CD4-positive, CD25-positive, alpha-beta regulatory T cell (primary cell): ENCODE data around the gene RANBP3. TPM values are rescaled to one million over a fixed set of nuclear protein-coding genes. Genes with fewer than 3 reads are reported as not detected.
A peak's percentile ranks its signal among the peaks of the same experiment; 100 is the strongest.
"Not testable (repeated sequence)": the region's sequence is repeated elsewhere in the genome, so short reads cannot be mapped to it uniquely, and the experiment has no call there.

Experiments
- ATAC-seq, 2 donors: fragments of 150-1000 bp; cut with Tn5 transposase; one replicate each; pipeline ENCODE4 v1.10.0; 2021; ENCODE audit warnings: low read depth in 2 of 2, moderate number of reproducible peaks in 2 of 2, moderate library complexity in 1 of 2
- DNase-seq, 3 donors: peaks; one replicate each; pipeline versions ENCODE4 v3.0.0 to v3.0.0-alpha.2; 2012 to 2022; ENCODE audit warnings: mixed read lengths in 1 of 3
- H3K27ac ChIP-seq: one replicate; pipeline ENCODE4 v1.7.0; 2013; ENCODE audit warnings: mild to moderate bottlenecking, low read length; ENCODE audit not compliant: insufficient read depth, poor library complexity, severe bottlenecking
- H3K27me3 ChIP-seq: one replicate; pipeline ENCODE4 v1.7.0; 2013; ENCODE audit warnings: low read length; ENCODE audit not compliant: control insufficient read depth, insufficient read depth
- H3K36me3 ChIP-seq: one replicate; pipeline ENCODE4 v1.7.0; 2013; ENCODE audit warnings: mild to moderate bottlenecking, low read length, moderate library complexity; ENCODE audit not compliant: control insufficient read depth, insufficient read depth
- H3K4me1 ChIP-seq: 2 replicates; pipeline ENCODE4 v1.7.0; 2013; ENCODE audit warnings: mild to moderate bottlenecking, low read length; ENCODE audit not compliant: insufficient read depth, control insufficient read depth, poor library complexity, severe bottlenecking
- H3K4me3 ChIP-seq: one replicate; pipeline ENCODE4 v1.7.0; 2013; ENCODE audit warnings: low read depth, mild to moderate bottlenecking, low read length, moderate library complexity
- H3K9me3 ChIP-seq, 2 experiments: 1 replicate in 1 of 2; 2 replicates in 1 of 2; pipeline ENCODE4 v1.7.0; 2013; ENCODE audit warnings: low read length in 2 of 2, mild to moderate bottlenecking in 1 of 2, moderate library complexity in 1 of 2; ENCODE audit not compliant: control insufficient read depth in 2 of 2
- H3K27ac Mint-ChIP-seq, 3 donors: one replicate each; pipeline ENCODE4 v1.8.0; 2020 to 2022; ENCODE audit warnings: mild to moderate bottlenecking in 3 of 3, mixed read lengths in 3 of 3, moderate library complexity in 2 of 3
- H3K27me3 Mint-ChIP-seq: one replicate; pipeline ENCODE4 v1.8.0; 2022; ENCODE audit warnings: mild to moderate bottlenecking, mixed read lengths
- H3K36me3 Mint-ChIP-seq: one replicate; pipeline ENCODE4 v1.8.0; 2020; ENCODE audit warnings: mixed read lengths
- H3K4me1 Mint-ChIP-seq, 4 donors: one replicate each; pipeline ENCODE4 v1.8.0; 2020 to 2022; ENCODE audit warnings: mixed read lengths in 4 of 4, mild to moderate bottlenecking in 1 of 4
- H3K4me3 Mint-ChIP-seq, 4 donors: one replicate each; pipeline ENCODE4 v1.8.0; 2020 to 2022; ENCODE audit warnings: mild to moderate bottlenecking in 4 of 4, mixed read lengths in 4 of 4, moderate library complexity in 3 of 4
- H3K9me3 Mint-ChIP-seq, 7 donors: one replicate each; pipeline ENCODE4 v1.8.0; 2020 to 2022; ENCODE audit warnings: mixed read lengths in 7 of 7, mild to moderate bottlenecking in 3 of 7, moderate library complexity in 2 of 7
- polyA plus RNA-seq, 4 donors: library from polyadenylated mRNA; unstranded; fragments of 300-500 nt; fragmentation: Illumina TruSeq; gene quantifications; one replicate each; pipeline ENCODE4 v1.2.3, GENCODE V29; 2021
- total RNA-seq: library from RNA; stranded (reverse); gene quantifications from one replicate; pipeline ENCODE4 v1.2.3, GENCODE V29; 2022

The RANBP3 gene
- total and polyA plus RNA-seq, 5 donors from 2014 or later = 8.0 to 106 (median 11.1) TPM

DNA sequence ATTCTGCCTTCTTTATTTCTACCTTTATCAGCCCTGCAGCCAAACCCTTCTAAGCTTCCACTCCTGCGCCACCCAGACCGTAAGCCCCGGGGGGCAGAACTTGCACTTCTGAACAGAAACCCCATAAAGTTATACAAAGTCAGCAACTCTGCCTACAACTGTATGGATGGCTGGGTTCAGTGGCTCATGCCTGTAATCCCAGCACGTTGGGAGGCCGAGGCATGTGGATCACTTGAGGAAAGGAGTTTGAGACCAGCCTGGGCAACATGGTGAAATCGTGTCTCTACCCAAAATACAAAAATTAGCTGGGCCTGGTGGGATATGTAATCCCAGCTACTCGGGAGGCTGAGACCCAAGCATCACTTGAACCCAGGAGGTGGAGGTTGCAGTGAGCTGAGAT is 10.4 kb downstream of the RANBP3 start:
- peak overlapping the region; percentile 60 for H3K27ac ChIP-seq
- no peaks in the 10 kb centered on the region for H3K27me3 ChIP-seq
- peaks cover 82% of the 10 kb centered on the region for H3K4me1 ChIP-seq
- no peaks in the 10 kb centered on the region for H3K9me3 ChIP-seq
- peak overlapping the region; percentile 1 for H3K4me3 ChIP-seq
- H3K27me3 Mint-ChIP-seq = no peaks in the 10 kb centered on the region
- H3K36me3 Mint-ChIP-seq = peaks cover 23% of the 10 kb centered on the region
- H3K27ac Mint-ChIP-seq = peak overlapping the region; percentile 89 to 98 (median 90)
- H3K9me3 Mint-ChIP-seq = no peaks in the 10 kb centered on the region
- H3K4me3 Mint-ChIP-seq = peak overlapping the region; percentile 61 to 89 (median 76)
- no peak for DNase-seq
- peaks cover 13 to 97% (median 74%) of the 10 kb centered on the region in 4 donors for H3K4me1 Mint-ChIP-seq
- no peak for ATAC-seq
- peaks cover 26% of the 10 kb centered on the region for H3K36me3 ChIP-seq

DNA sequence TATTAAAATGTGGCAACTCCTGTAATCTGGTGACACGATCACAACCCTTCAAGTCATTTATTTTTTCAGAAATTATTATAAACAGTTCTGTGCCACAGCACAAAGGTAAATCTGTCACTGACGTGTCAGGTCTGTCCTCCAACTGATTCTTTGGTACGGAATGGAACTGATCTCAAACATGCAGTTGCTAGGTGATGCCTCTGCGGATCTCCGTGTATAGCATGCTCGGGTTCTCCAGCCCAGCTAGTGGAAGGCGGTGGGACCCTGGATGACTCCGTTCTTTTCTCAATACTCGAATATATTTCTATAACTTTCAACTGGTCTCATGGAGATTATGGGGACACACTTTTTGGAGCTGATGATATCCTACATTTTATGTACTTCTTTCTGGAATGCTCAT is 11.0 kb downstream of the RANBP3 start:
- Mint-ChIP-seq H3K36me3 (peaks cover 22% of the 10 kb centered on the region), H3K27ac (peak overlapping the region in 2 of 3 donors; percentile 89 to 98), H3K27me3 (no peaks in the 10 kb centered on the region), H3K4me1 (peaks cover 18 to 97% (median 74%) of the 10 kb centered on the region in 4 donors), H3K9me3 (no peaks in the 10 kb centered on the region), H3K4me3 (peak overlapping the region in 1 of 4 donors; percentile 32)
- no peaks in the 10 kb centered on the region for H3K27me3 ChIP-seq
- ATAC-seq (no peak), DNase-seq (no peak)
- no peaks in the 10 kb centered on the region for H3K9me3 ChIP-seq
- H3K4me3 ChIP-seq = no peak overlapping the region
- peaks cover 84% of the 10 kb centered on the region for H3K4me1 ChIP-seq
- H3K27ac ChIP-seq = no peak overlapping the region
- peaks cover 21% of the 10 kb centered on the region for H3K36me3 ChIP-seq

GRCh38 chr19:5966215-5966614 is 11.7 kb downstream of the RANBP3 start:
- peaks cover 22% of the 10 kb centered on the region for H3K36me3 Mint-ChIP-seq
- no peaks in the 10 kb centered on the region for H3K27me3 Mint-ChIP-seq
- peak overlapping the region; percentile 29 to 94 (median 89) for H3K27ac Mint-ChIP-seq
- Histone ChIP-seq H3K36me3 (peaks cover 18% of the 10 kb centered on the region), H3K4me1 (peaks cover 86% of the 10 kb centered on the region), H3K27me3 (no peaks in the 10 kb centered on the region), H3K4me3 (no peak overlapping the region), H3K27ac (peak overlapping the region; percentile 60), H3K9me3 (no peaks in the 10 kb centered on the region)
- no peak for ATAC-seq
- H3K4me1 Mint-ChIP-seq = peaks cover 18 to 97% (median 74%) of the 10 kb centered on the region in 4 donors
- H3K9me3 Mint-ChIP-seq = no peaks in the 10 kb centered on the region
- H3K4me3 Mint-ChIP-seq = peak overlapping the region in 2 of 4 donors; percentile 11 to 88
- DNase-seq = no peak

GRCh38 chr19:5964816-5965565 is 12.9 kb downstream of the RANBP3 start:
- Histone ChIP-seq H3K36me3 (peaks cover 17% of the 10 kb centered on the region), H3K4me3 (no peak overlapping the region), H3K4me1 (peaks cover 98% of the 10 kb centered on the region), H3K27ac (peak overlapping the region; percentile 60), H3K27me3 (no peaks in the 10 kb centered on the region), H3K9me3 (no peaks in the 10 kb centered on the region)
- H3K27me3 Mint-ChIP-seq = no peaks in the 10 kb centered on the region
- DNase-seq (peak in 1 of 3 donors; percentile 71), ATAC-seq (no peak)
- H3K36me3 Mint-ChIP-seq = peaks cover 22% of the 10 kb centered on the region
- peak overlapping the region; percentile 89 to 100 (median 99) for H3K27ac Mint-ChIP-seq
- H3K9me3 Mint-ChIP-seq = no peaks in the 10 kb centered on the region
- peak overlapping the region; percentile 29 to 73 (median 58) for H3K4me3 Mint-ChIP-seq
- H3K4me1 Mint-ChIP-seq = peaks cover 22 to 100% (median 75%) of the 10 kb centered on the region in 4 donors

DNA sequence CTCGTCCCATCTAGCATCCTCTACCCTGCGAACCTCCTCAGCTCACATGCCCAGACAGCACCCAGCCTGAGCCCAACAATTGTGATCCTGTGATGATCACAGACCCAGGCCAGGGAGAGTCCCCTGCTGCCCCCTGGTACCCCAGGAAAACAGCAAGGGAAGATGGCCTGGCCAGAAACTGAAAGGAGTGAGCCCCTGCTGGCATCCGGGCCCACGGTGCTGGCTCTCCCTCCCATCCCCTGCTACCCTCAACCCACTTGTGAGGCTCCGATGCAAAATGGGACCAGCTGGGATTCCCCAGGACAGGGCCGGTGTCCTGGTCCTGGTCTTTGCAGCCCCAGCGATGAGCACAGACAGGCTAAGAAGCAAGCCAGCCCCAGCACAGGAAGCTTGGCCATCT is 14.1 kb downstream of the RANBP3 start:
- no peak for DNase-seq
- peaks cover 99% of the 10 kb centered on the region for H3K4me1 ChIP-seq
- no peak overlapping the region for H3K4me3 ChIP-seq
- peak overlapping the region in 3 of 4 donors; percentile 62 to 73 (median 68) for H3K4me3 Mint-ChIP-seq
- H3K4me1 Mint-ChIP-seq = peaks cover 22 to 100% (median 74%) of the 10 kb centered on the region in 4 donors
- no peak for ATAC-seq
- H3K9me3 Mint-ChIP-seq = no peaks in the 10 kb centered on the region
- peaks cover 14% of the 10 kb centered on the region for H3K36me3 ChIP-seq
- H3K27ac ChIP-seq = peak overlapping the region; percentile 87
- H3K27ac Mint-ChIP-seq = peak overlapping the region; percentile 99 to 100 (median 100)
- H3K27me3 ChIP-seq = no peaks in the 10 kb centered on the region
- H3K36me3 Mint-ChIP-seq = peaks cover 22% of the 10 kb centered on the region
- no peaks in the 10 kb centered on the region for H3K9me3 ChIP-seq
- H3K27me3 Mint-ChIP-seq = no peaks in the 10 kb centered on the region

DNA sequence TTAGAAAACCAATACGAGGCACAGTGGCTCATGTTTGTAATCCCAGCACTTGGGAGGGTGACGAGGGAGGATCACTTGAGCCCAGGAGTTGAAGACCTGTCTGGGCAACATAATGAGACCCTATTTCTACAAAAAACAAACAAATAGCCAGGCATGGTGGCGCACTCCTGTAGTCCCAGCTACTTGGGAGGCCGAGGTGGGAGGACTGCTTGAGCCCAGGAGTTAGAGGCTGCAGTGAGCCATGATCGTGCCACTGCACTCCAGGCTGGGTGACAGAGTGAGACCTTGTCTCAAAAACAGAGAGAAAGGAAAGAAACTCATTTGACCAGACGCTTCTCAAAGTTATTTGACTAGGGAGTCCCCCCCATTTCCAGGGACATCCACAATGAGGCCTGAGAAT is 14.7 kb downstream of the RANBP3 start:
- H3K4me3 Mint-ChIP-seq = peak overlapping the region; percentile 66 to 89 (median 86)
- peaks cover 99% of the 10 kb centered on the region for H3K4me1 ChIP-seq
- peaks cover 22 to 100% (median 72%) of the 10 kb centered on the region in 4 donors for H3K4me1 Mint-ChIP-seq
- not testable (repeated sequence) for ATAC-seq, H3K27me3 ChIP-seq, DNase-seq, H3K9me3 ChIP-seq, H3K9me3 Mint-ChIP-seq, H3K27me3 Mint-ChIP-seq
- H3K4me3 ChIP-seq = peak overlapping the region; percentile 58
- peak overlapping the region; percentile 99 to 100 (median 100) for H3K27ac Mint-ChIP-seq
- H3K36me3 ChIP-seq = peaks cover 10% of the 10 kb centered on the region
- H3K36me3 Mint-ChIP-seq = peaks cover 22% of the 10 kb centered on the region
- H3K27ac ChIP-seq = peak overlapping the region; percentile 87

DNA sequence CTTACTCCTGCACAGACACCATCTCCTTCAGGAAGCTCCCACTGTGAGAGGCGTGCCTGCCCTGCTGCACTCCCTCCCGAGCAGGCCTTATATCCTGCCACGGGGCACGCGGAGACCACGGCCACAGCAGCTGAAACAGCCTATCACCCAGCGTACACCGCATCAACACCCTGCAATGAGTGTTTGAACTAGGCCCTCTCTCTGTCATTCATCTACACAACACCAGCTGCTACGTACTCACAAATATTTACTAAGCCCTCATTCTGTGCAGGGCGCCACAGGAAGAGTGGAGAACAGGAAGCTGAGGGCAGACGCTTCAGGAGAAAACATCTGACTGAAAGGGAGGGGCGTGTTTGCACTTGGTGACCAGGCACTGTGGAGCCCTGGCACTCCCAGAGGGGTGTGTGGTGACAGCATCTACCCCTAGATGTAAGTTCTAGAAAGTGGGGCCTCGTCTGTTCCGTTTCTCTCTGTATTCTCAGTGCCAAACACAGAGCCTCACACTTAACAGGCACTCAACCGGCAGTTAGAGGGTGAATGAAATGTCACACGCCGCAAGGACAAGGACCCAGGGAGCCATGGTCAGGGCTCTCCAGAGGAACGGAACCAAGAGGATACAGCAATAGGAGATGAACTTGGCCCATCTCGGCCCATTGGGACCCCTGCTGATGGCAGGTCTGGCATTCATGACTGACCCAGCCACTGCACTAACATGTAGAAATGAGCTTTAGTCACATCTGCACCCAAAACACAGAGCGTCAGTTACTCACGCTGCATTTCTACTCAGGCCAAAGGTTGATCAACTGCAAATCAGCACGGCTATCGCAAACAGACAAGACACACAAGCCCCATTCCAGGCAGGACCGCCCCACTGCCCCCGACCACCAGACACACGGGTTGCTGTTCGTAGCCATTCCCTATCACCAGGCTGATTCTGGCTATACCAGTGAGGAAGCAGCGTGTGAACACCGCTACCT is 15.7 kb downstream of the RANBP3 start:
- peaks cover 13% of the 10 kb centered on the region for H3K36me3 ChIP-seq

More for the DNA sequence above, 15.7 kb downstream of the RANBP3 start:
- peak; percentile 69 to 97 (median 89) for DNase-seq
- peak overlapping the region; percentile 87 for H3K27ac ChIP-seq
- peaks cover 23% of the 10 kb centered on the region for H3K36me3 Mint-ChIP-seq
- H3K9me3 ChIP-seq = no peaks in the 10 kb centered on the region
- H3K4me3 Mint-ChIP-seq = peak overlapping the region; percentile 83 to 89 (median 88)
- H3K27ac Mint-ChIP-seq = peak overlapping the region; percentile 99 to 100 (median 100)
- no peaks in the 10 kb centered on the region for H3K9me3 Mint-ChIP-seq
- peak; percentile 96 to 97 for ATAC-seq
- no peaks in the 10 kb centered on the region for H3K27me3 ChIP-seq
- H3K4me1 Mint-ChIP-seq = peaks cover 12 to 99% (median 71%) of the 10 kb centered on the region in 4 donors
- H3K4me3 ChIP-seq = peak overlapping the region; percentile 64
- no peaks in the 10 kb centered on the region for H3K27me3 Mint-ChIP-seq
- peaks cover 98% of the 10 kb centered on the region for H3K4me1 ChIP-seq
